ENCODE measurements around the gene IRS2.

IRS2 gene

DNA sequence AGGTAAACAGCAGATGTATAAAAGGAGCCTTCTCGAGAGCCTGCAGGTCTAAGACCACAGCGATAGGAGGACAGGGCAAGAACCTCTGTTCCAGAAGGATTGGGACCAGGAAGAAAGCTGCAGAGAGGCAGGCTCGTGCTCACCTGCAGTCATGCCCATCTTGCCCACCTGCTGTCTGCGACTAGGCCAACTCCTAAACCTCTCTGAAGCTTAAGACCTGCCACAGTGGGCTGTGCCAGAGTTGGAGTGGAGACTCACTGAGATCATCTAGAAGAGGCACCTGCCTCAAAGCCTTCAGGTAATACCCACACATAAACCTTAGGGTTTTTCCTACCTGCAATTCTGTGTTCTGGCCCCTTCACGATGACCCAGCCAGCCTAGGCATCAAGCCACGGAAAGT is 68.7 kb downstream of the IRS2 start:
- H3K27me3 ChIP-seq (ENCODE audit: low read length) = no peaks in the 10 kb centered on the region
- no peak overlapping the region for H3K27ac ChIP-seq (ENCODE audit: low read depth, low read length)
- H3K4me3 ChIP-seq (ENCODE audit: insufficient read depth, low read length, poor library complexity, severe bottlenecking) = no peak overlapping the region
- H3K36me3 ChIP-seq (ENCODE audit: low read length) = no peaks in the 10 kb centered on the region
- no peaks in the 10 kb centered on the region for H4K20me1 ChIP-seq (ENCODE audit: low read depth, low read length)
- H3K79me2 ChIP-seq (ENCODE audit: insufficient read depth, low read length) = no peaks in the 10 kb centered on the region
- no peaks in the 10 kb centered on the region for H3K9me2 ChIP-seq (replicated peaks; ENCODE audit: insufficient read depth, low read length)
- TF ChIP-seq, protein P1, sequence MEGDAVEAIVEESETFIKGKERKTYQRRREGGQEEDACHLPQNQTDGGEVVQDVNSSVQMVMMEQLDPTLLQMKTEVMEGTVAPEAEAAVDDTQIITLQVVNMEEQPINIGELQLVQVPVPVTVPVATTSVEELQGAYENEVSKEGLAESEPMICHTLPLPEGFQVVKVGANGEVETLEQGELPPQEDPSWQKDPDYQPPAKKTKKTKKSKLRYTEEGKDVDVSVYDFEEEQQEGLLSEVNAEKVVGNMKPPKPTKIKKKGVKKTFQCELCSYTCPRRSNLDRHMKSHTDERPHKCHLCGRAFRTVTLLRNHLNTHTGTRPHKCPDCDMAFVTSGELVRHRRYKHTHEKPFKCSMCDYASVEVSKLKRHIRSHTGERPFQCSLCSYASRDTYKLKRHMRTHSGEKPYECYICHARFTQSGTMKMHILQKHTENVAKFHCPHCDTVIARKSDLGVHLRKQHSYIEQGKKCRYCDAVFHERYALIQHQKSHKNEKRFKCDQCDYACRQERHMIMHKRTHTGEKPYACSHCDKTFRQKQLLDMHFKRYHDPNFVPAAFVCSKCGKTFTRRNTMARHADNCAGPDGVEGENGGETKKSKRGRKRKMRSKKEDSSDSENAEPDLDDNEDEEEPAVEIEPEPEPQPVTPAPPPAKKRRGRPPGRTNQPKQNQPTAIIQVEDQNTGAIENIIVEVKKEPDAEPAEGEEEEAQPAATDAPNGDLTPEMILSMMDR (IDR thresholded peaks at IDR 0.05; ENCODE audit: insufficient read depth, low read length, poor library complexity, severe bottlenecking) = no peak
- TF ChIP-seq EZH2phosphoT487 (conservative IDR thresholded peaks at IDR 0.05; ENCODE audit: low read length) = no peak
- H3K9me3 ChIP-seq (ENCODE audit: insufficient read depth, low read length) = no peaks in the 10 kb centered on the region
- no peak overlapping the region for H3K9ac ChIP-seq (ENCODE audit: low read length)
- no peak overlapping the region for H3K4me2 ChIP-seq (ENCODE audit: low read depth, low read length, poor library complexity, severe bottlenecking)
- H2AFZ ChIP-seq (ENCODE audit: low read depth, low read length, severe bottlenecking) = no peak overlapping the region
- H3F3A ChIP-seq (ENCODE audit: insufficient read depth) = no peaks in the 10 kb centered on the region

DNA sequence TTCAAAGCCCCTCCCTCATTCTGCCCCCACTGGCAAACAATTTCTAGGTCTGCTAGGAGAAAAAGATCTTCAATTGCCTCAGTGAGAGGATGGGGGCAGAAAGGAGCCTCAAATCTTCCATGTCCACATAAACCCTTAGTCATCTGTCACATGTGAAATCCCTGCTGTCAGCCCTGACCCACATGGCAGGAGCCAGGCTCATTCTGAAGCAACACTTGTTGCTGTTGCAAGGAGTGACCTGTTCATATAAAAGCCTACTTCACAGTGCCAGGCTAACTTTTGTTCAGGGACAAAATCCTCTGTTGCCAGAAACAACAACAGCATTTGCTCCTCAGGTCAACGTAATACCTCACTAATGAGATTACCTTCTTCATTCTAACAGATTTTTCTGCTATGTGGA is 70.5 kb downstream of the IRS2 start:
- no peaks in the 10 kb centered on the region for H3K9me3 ChIP-seq (ENCODE audit: insufficient read depth, low read length)
- no peaks in the 10 kb centered on the region for H3F3A ChIP-seq (ENCODE audit: insufficient read depth)
- H3K4me3 ChIP-seq (ENCODE audit: insufficient read depth, low read length, poor library complexity, severe bottlenecking) = no peak overlapping the region
- H2AFZ ChIP-seq (ENCODE audit: low read depth, low read length, severe bottlenecking) = no peak overlapping the region
- no peak overlapping the region for H3K9ac ChIP-seq (ENCODE audit: low read length)
- H3K9me2 ChIP-seq (replicated peaks; ENCODE audit: insufficient read depth, low read length) = no peaks in the 10 kb centered on the region
- H3K4me2 ChIP-seq (ENCODE audit: low read depth, low read length, poor library complexity, severe bottlenecking) = no peak overlapping the region
- H3K27ac ChIP-seq (ENCODE audit: low read depth, low read length) = no peak overlapping the region
- TF ChIP-seq EZH2phosphoT487 (conservative IDR thresholded peaks at IDR 0.05; ENCODE audit: low read length) = no peak
- TF ChIP-seq, protein P1 (IDR thresholded peaks at IDR 0.05; ENCODE audit: insufficient read depth, low read length, poor library complexity, severe bottlenecking) = no peak
- H4K20me1 ChIP-seq (ENCODE audit: low read depth, low read length) = no peaks in the 10 kb centered on the region
- no peaks in the 10 kb centered on the region for H3K36me3 ChIP-seq (ENCODE audit: low read length)
- H3K79me2 ChIP-seq (ENCODE audit: insufficient read depth, low read length) = no peaks in the 10 kb centered on the region
- no peaks in the 10 kb centered on the region for H3K27me3 ChIP-seq (ENCODE audit: low read length)

DNA sequence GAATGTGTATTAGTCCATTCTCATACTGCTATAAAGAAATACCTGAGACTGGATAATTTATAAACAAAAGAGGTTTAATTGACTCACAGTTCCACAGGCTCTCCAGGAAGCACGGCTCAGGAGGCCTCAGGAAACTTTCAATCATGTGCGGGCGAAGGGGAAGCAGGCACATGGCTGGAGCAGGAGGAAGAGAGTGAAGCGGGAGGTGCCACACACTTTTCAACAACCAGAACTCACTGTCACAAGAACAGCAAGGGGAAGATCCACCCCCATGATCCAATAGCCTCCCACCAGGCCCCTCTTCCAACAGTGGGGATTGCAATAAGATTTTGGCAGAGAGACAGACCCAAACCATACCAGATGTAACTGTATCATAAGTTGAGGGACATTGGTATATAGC is 72.7 kb downstream of the IRS2 start:
- H3K79me2 ChIP-seq (ENCODE audit: insufficient read depth, low read length) = no peaks in the 10 kb centered on the region
- H3K27ac ChIP-seq (ENCODE audit: low read depth, low read length) = no peak overlapping the region
- no peaks in the 10 kb centered on the region for H3K9me2 ChIP-seq (replicated peaks; ENCODE audit: insufficient read depth, low read length)
- no peaks in the 10 kb centered on the region for H3K36me3 ChIP-seq (ENCODE audit: low read length)
- H2AFZ ChIP-seq (ENCODE audit: low read depth, low read length, severe bottlenecking) = no peak overlapping the region
- no peak overlapping the region for H3K4me2 ChIP-seq (ENCODE audit: low read depth, low read length, poor library complexity, severe bottlenecking)
- H3K27me3 ChIP-seq (ENCODE audit: low read length) = no peaks in the 10 kb centered on the region
- no peak overlapping the region for H3K9ac ChIP-seq (ENCODE audit: low read length)
- no peak overlapping the region for H3K4me3 ChIP-seq (ENCODE audit: insufficient read depth, low read length, poor library complexity, severe bottlenecking)
- H3F3A ChIP-seq (ENCODE audit: insufficient read depth) = no peaks in the 10 kb centered on the region
- no peak for TF ChIP-seq EZH2phosphoT487 (conservative IDR thresholded peaks at IDR 0.05; ENCODE audit: low read length)
- TF ChIP-seq, protein P1 (IDR thresholded peaks at IDR 0.05; ENCODE audit: insufficient read depth, low read length, poor library complexity, severe bottlenecking) = no peak
- no peaks in the 10 kb centered on the region for H3K9me3 ChIP-seq (ENCODE audit: insufficient read depth, low read length)
- no peaks in the 10 kb centered on the region for H4K20me1 ChIP-seq (ENCODE audit: low read depth, low read length)
